Neural cell (in vitro differentiated cells): ENCODE results near the gene FBXO3. TPM values are rescaled to one million over a fixed set of nuclear protein-coding genes. Genes with fewer than 3 reads are reported as not detected.

Experiments
- H2AFZ ChIP-seq: fragments of 200-600, 300-800 bp; sonication (generic), shearing (Covaris generic); 2 replicates; pipeline ENCODE4 v1.6.0; 2014; ENCODE audit warnings: low read depth, mild to moderate bottlenecking, antibody characterized with exemption, low read length, moderate library complexity
- H3F3A ChIP-seq: fragments of 200-600 bp; shearing (Covaris generic); 2 replicates; pipeline ENCODE4 v1.6.1; 2016; ENCODE audit warnings: mild to moderate bottlenecking, moderate library complexity, mixed read lengths, antibody characterized with exemption, low read length; ENCODE audit not compliant: insufficient read depth, poor library complexity, severe bottlenecking
- H3K27ac ChIP-seq: fragments of 200-600, 300-800 bp; sonication (generic), shearing (Covaris generic); 2 replicates; pipeline ENCODE4 v1.5.1; 2014; ENCODE audit warnings: mild to moderate bottlenecking, low read length, moderate library complexity
- H3K27me3 ChIP-seq: fragments of 300-800, 200-600 bp; sonication (generic), shearing (Covaris generic); 2 replicates; pipeline ENCODE4 v1.6.0; 2014; ENCODE audit warnings: mild to moderate bottlenecking, low read depth, low read length, moderate library complexity; ENCODE audit not compliant: insufficient read depth
- H3K36me3 ChIP-seq: fragments of 300-800, 200-600 bp; sonication (generic), shearing (Covaris generic); 2 replicates; pipeline ENCODE4 v1.5.1; 2014; ENCODE audit warnings: mild to moderate bottlenecking, antibody characterized with exemption, low read length, moderate library complexity; ENCODE audit not compliant: insufficient read depth
- H3K4me2 ChIP-seq: fragments of 300-800, 200-600 bp; sonication (generic), shearing (Covaris generic); 2 replicates; pipeline ENCODE4 v1.6.0; 2014; ENCODE audit warnings: mild to moderate bottlenecking, low read length
- H3K4me3 ChIP-seq: fragments of 300-800, 200-600 bp; sonication (generic), shearing (Covaris generic); 2 replicates; pipeline ENCODE4 v1.5.1; 2014; ENCODE audit warnings: mild to moderate bottlenecking, low read length, moderate library complexity
- H3K79me2 ChIP-seq: fragments of 200-600 bp; shearing (Covaris generic); replicated peaks from 2 replicates; pipeline ENCODE4 v1.6.0; 2014; ENCODE audit warnings: mild to moderate bottlenecking, low read length, moderate library complexity; ENCODE audit not compliant: insufficient read depth
- H3K9ac ChIP-seq: fragments of 300-800, 200-600 bp; sonication (generic), shearing (Covaris generic); 2 replicates; pipeline ENCODE4 v1.6.1; 2016; ENCODE audit warnings: mild to moderate bottlenecking, low read length, mixed read lengths
- H3K9me2 ChIP-seq: fragments of 200-600 bp; shearing (Covaris generic); 2 replicates; pipeline ENCODE4 v1.6.1; 2016; ENCODE audit warnings: mild to moderate bottlenecking, low read length, mixed read lengths; ENCODE audit not compliant: insufficient read depth
- H3K9me3 ChIP-seq: fragments of 200-600, 300-800 bp; sonication (generic), shearing (Covaris generic); 2 replicates; pipeline ENCODE4 v1.6.1; 2016; ENCODE audit warnings: mild to moderate bottlenecking, mixed run types, low read length, moderate library complexity, mixed read lengths
- H4K20me1 ChIP-seq: fragments of 200-600 bp; shearing (Covaris generic); 2 replicates; pipeline ENCODE4 v1.6.1; 2016; ENCODE audit warnings: mild to moderate bottlenecking, mixed run types; ENCODE audit not compliant: insufficient read depth
- EP300 ChIP-seq: fragments of 450-650 bp; conservative IDR thresholded peaks from 2 replicates; pipeline ENCODE4 v1.6.1; 2014; ENCODE audit warnings: antibody characterized with exemption, mild to moderate bottlenecking, moderate library complexity; ENCODE audit not compliant: poor library complexity, severe bottlenecking
- EZH2 ChIP-seq: fragments of 200-600, 300-800 bp; shearing (Covaris generic), sonication (generic); IDR thresholded peaks from 2 replicates; pipeline ENCODE4 v1.6.1; 2014; ENCODE audit warnings: antibody characterized with exemption, low read length, borderline replicate concordance, mild to moderate bottlenecking; ENCODE audit not compliant: insufficient read depth, poor library complexity, severe bottlenecking
- MXI1 ChIP-seq: fragments of 450-650 bp; conservative IDR thresholded peaks from 2 replicates; pipeline ENCODE4 v1.6.1; 2014; ENCODE audit warnings: antibody characterized with exemption, mild to moderate bottlenecking; ENCODE audit not compliant: poor library complexity, severe bottlenecking
- polyA plus RNA-seq: library from polyadenylated mRNA; depleted of rRNA; stranded (reverse); fragments of >200 nt; gene quantifications from 2 replicates; pipeline ENCODE4 v1.2.3, GENCODE V29; 2014
- TF ChIP-seq, protein P1 (sequence below): IDR thresholded peaks from 2 replicates; pipeline ENCODE4 v1.6.1; 2012; ENCODE audit warnings: borderline replicate concordance

Gene FBXO3
- polyA plus RNA-seq, 1 donor from 2014 or later: 115 TPM

DNA sequence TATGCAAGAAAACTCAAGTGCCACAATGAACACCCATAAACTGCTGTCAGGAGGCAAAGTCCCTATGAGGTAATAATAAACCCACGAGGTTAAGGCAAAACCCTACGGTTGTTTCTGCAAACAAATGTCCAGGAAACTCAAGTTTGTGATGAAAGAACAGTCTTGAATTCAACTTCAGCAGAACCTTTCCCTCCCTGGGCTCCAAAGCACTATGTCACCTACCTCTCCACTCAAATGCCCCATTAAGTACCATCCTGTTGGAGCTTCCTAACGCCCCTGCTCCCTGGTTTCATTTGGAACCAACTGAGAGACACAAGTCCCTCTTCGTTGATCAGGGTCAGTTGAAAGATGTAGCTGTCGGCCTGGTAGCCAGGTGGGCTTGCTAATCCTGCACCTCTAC lies 71.1 kb downstream of the FBXO3 start:
- H3K9ac ChIP-seq: no peak overlapping the region
- H2AFZ ChIP-seq: no peak overlapping the region
- no peak overlapping the region for H3K4me3 ChIP-seq
- H3K9me3 ChIP-seq: no peaks in the 10 kb centered on the region
- no peaks in the 10 kb centered on the region for H3K9me2 ChIP-seq
- H3F3A ChIP-seq: no peaks in the 10 kb centered on the region
- H3K4me2 ChIP-seq: no peak overlapping the region
- H3K79me2 ChIP-seq: no peaks in the 10 kb centered on the region
- no peaks in the 10 kb centered on the region for H4K20me1 ChIP-seq
- TF ChIP-seq EZH2 (no peak), MXI1 (no peak)
- TF ChIP-seq, protein P1, sequence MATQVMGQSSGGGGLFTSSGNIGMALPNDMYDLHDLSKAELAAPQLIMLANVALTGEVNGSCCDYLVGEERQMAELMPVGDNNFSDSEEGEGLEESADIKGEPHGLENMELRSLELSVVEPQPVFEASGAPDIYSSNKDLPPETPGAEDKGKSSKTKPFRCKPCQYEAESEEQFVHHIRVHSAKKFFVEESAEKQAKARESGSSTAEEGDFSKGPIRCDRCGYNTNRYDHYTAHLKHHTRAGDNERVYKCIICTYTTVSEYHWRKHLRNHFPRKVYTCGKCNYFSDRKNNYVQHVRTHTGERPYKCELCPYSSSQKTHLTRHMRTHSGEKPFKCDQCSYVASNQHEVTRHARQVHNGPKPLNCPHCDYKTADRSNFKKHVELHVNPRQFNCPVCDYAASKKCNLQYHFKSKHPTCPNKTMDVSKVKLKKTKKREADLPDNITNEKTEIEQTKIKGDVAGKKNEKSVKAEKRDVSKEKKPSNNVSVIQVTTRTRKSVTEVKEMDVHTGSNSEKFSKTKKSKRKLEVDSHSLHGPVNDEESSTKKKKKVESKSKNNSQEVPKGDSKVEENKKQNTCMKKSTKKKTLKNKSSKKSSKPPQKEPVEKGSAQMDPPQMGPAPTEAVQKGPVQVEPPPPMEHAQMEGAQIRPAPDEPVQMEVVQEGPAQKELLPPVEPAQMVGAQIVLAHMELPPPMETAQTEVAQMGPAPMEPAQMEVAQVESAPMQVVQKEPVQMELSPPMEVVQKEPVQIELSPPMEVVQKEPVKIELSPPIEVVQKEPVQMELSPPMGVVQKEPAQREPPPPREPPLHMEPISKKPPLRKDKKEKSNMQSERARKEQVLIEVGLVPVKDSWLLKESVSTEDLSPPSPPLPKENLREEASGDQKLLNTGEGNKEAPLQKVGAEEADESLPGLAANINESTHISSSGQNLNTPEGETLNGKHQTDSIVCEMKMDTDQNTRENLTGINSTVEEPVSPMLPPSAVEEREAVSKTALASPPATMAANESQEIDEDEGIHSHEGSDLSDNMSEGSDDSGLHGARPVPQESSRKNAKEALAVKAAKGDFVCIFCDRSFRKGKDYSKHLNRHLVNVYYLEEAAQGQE: no peak
- peaks cover 7% of the 10 kb centered on the region for H3K36me3 ChIP-seq
- H3K27me3 ChIP-seq: no peaks in the 10 kb centered on the region
- no peak overlapping the region for H3K27ac ChIP-seq

GRCh38 chr11:33701302-33702230 lies 72.8 kb downstream of the FBXO3 start:
- Histone ChIP-seq H3F3A (no peaks in the 10 kb centered on the region), H3K36me3 (no peaks in the 10 kb centered on the region), H3K9ac (peak overlapping the region; percentile 77), H4K20me1 (no peaks in the 10 kb centered on the region), H2AFZ (peak overlapping the region; percentile 98), H3K4me2 (peak overlapping the region; percentile 68), H3K27ac (peak overlapping the region; percentile 89), H3K79me2 (no peaks in the 10 kb centered on the region), H3K4me3 (peak overlapping the region; percentile 70), H3K27me3 (no peaks in the 10 kb centered on the region), H3K9me3 (no peaks in the 10 kb centered on the region), H3K9me2 (no peaks in the 10 kb centered on the region)
- TF ChIP-seq EP300: no peak
- TF ChIP-seq, protein P1: peak; percentile 29
